H9 (cell line): ENCODE measurements around the gene ASIC3. TPM values are rescaled to one million over a fixed set of nuclear protein-coding genes. Genes with fewer than 3 reads are reported as not detected.
A peak's percentile ranks its signal among the peaks of the same experiment; 100 is the strongest.

Experiments used
- DNase-seq: peaks from one replicate; pipeline ENCODE4 v3.0.0-alpha.2; 2017
- H2AFZ ChIP-seq: one replicate; pipeline ENCODE4 v1.6.1; 2013; ENCODE audit warnings: mild to moderate bottlenecking, low read length, control low read depth, moderate library complexity
- H2AK5ac ChIP-seq: 2 replicates; pipeline ENCODE4 v1.6.1; 2013; ENCODE audit warnings: low read length, control low read depth, mixed read lengths; ENCODE audit not compliant: insufficient read length
- H2BK120ac ChIP-seq: one replicate; pipeline ENCODE4 v1.6.1; 2013; ENCODE audit warnings: low read depth, mild to moderate bottlenecking, low read length, control low read depth, inconsistent platforms; ENCODE audit not compliant: poor library complexity, severe bottlenecking
- H2BK12ac ChIP-seq: 2 replicates; pipeline ENCODE4 v1.6.1; 2013; ENCODE audit warnings: low read length, control low read depth, mixed read lengths, low read depth; ENCODE audit not compliant: insufficient read length
- H2BK15ac ChIP-seq: 2 replicates; pipeline ENCODE4 v1.6.1; 2013; ENCODE audit warnings: low read depth, low read length, control low read depth
- H2BK20ac ChIP-seq: one replicate; pipeline ENCODE4 v1.6.1; 2013; ENCODE audit warnings: low read depth, mild to moderate bottlenecking, low read length, control low read depth, inconsistent platforms; ENCODE audit not compliant: poor library complexity, severe bottlenecking
- H2BK5ac ChIP-seq: 2 replicates; pipeline ENCODE4 v1.6.1; 2013; ENCODE audit warnings: low read length, control low read depth, mixed read lengths; ENCODE audit not compliant: insufficient read length
- H3K14ac ChIP-seq: 2 replicates; pipeline ENCODE4 v1.6.1; 2013; ENCODE audit warnings: low read length, control low read depth; ENCODE audit not compliant: insufficient read depth
- H3K18ac ChIP-seq: 2 replicates; pipeline ENCODE4 v1.6.1; 2013; ENCODE audit warnings: low read depth, mild to moderate bottlenecking, mixed read lengths, low read length, control low read depth; ENCODE audit not compliant: insufficient read length
- H3K23ac ChIP-seq: 2 replicates; pipeline ENCODE4 v1.6.1; 2013; ENCODE audit warnings: low read length, control low read depth, mixed read lengths, low read depth; ENCODE audit not compliant: insufficient read length
- H3K23me2 ChIP-seq: 2 replicates; pipeline ENCODE4 v1.6.1; 2013; ENCODE audit warnings: low read depth, mild to moderate bottlenecking, mixed read lengths, low read length, control low read depth; ENCODE audit not compliant: insufficient read length, poor library complexity, severe bottlenecking
- H3K27ac ChIP-seq: 2 replicates; pipeline ENCODE4 v1.5.1; 2013; ENCODE audit warnings: low read length, control low read depth, mixed read lengths, low read depth; ENCODE audit not compliant: insufficient read length
- H3K27me3 ChIP-seq: 2 replicates; pipeline ENCODE4 v1.6.1; 2013; ENCODE audit warnings: low read length, control low read depth, inconsistent platforms; ENCODE audit not compliant: insufficient read depth
- H3K4ac ChIP-seq: 2 replicates; pipeline ENCODE4 v1.6.1; 2013; ENCODE audit warnings: low read depth, mild to moderate bottlenecking, control low read depth, inconsistent platforms, low read length, moderate library complexity
- H3K4me1 ChIP-seq: 2 replicates; pipeline ENCODE4 v1.6.1; 2013; ENCODE audit warnings: low read length, control low read depth, inconsistent platforms; ENCODE audit not compliant: insufficient read depth
- H3K4me2 ChIP-seq: 2 replicates; pipeline ENCODE4 v1.6.1; 2013; ENCODE audit warnings: low read length, control low read depth, mixed read lengths; ENCODE audit not compliant: insufficient read length, insufficient read depth
- H3K56ac ChIP-seq: 2 replicates; pipeline ENCODE4 v1.6.1; 2013; ENCODE audit warnings: low read depth, mild to moderate bottlenecking, mixed read lengths, low read length, control low read depth; ENCODE audit not compliant: insufficient read length
- H3K79me1 ChIP-seq: 2 replicates; pipeline ENCODE4 v1.6.1; 2013; ENCODE audit warnings: low read depth, mild to moderate bottlenecking, moderate library complexity, low read length, control low read depth, inconsistent platforms; ENCODE audit not compliant: insufficient read depth, poor library complexity, severe bottlenecking
- H3K79me2 ChIP-seq: 2 replicates; pipeline ENCODE4 v1.6.1; 2013; ENCODE audit warnings: low read length, control low read depth, inconsistent platforms; ENCODE audit not compliant: insufficient read depth
- H3K9ac ChIP-seq: 2 replicates; pipeline ENCODE4 v1.6.1; 2013; ENCODE audit warnings: low read length, control low read depth, mixed read lengths; ENCODE audit not compliant: insufficient read length; ENCODE audit errors: extremely low read depth
- H3K9me3 ChIP-seq: one replicate; pipeline ENCODE4 v1.6.1; 2013; ENCODE audit warnings: low read depth, low read length, inconsistent platforms; ENCODE audit not compliant: control insufficient read depth
- H3T11ph ChIP-seq: one replicate; pipeline ENCODE4 v1.6.1; 2013; ENCODE audit warnings: mild to moderate bottlenecking, low read length, control low read depth, inconsistent platforms
- H4K20me1 ChIP-seq: one replicate; pipeline ENCODE4 v1.6.1; 2013; ENCODE audit not compliant: control insufficient read depth, insufficient read length, insufficient read depth
- H4K5ac ChIP-seq: 2 replicates; pipeline ENCODE4 v1.6.1; 2013; ENCODE audit warnings: low read depth, mild to moderate bottlenecking, mixed read lengths, low read length, control low read depth; ENCODE audit not compliant: insufficient read length
- H4K8ac ChIP-seq: replicated peaks from 2 replicates; pipeline ENCODE4 v1.6.1; 2013; ENCODE audit warnings: low read length, control low read depth, mixed read lengths, low read depth; ENCODE audit not compliant: insufficient read length
- H4K91ac ChIP-seq: 2 replicates; pipeline ENCODE4 v1.6.1; 2013; ENCODE audit warnings: low read depth, mild to moderate bottlenecking, moderate library complexity, mixed read lengths, low read length, control low read depth; ENCODE audit not compliant: insufficient read length
- H3K27ac Mint-ChIP-seq, 3 experiments: 2 replicates in 2 of 3; 3 replicates in 1 of 3; pipeline ENCODE4 v1.8.0; 2020 to 2021; ENCODE audit warnings: mixed read lengths in 3 of 3, mild to moderate bottlenecking in 1 of 3, moderate library complexity in 1 of 3
- H3K27me3 Mint-ChIP-seq: 2 replicates; pipeline ENCODE4 v1.8.0; 2021; ENCODE audit warnings: low read depth, mild to moderate bottlenecking, moderate library complexity, mixed read lengths
- H3K36me3 Mint-ChIP-seq, 3 experiments: 2 replicates in 2 of 3; 3 replicates in 1 of 3; pipeline ENCODE4 v1.8.0; 2020 to 2021; ENCODE audit warnings: low read depth in 3 of 3, mixed read lengths in 3 of 3; ENCODE audit not compliant: insufficient read depth in 1 of 3
- H3K4me1 Mint-ChIP-seq, 2 experiments: 2 replicates each; pipeline ENCODE4 v1.8.0; 2020; ENCODE audit warnings: mixed read lengths in 2 of 2
- H3K4me3 Mint-ChIP-seq, 2 experiments: 2 replicates in 1 of 2; 3 replicates in 1 of 2; pipeline ENCODE4 v1.8.0; 2020 to 2021; ENCODE audit warnings: mild to moderate bottlenecking in 2 of 2, mixed read lengths in 2 of 2, moderate library complexity in 1 of 2
- H3K9me3 Mint-ChIP-seq, 2 experiments: 2 replicates in 1 of 2; 3 replicates in 1 of 2; pipeline ENCODE4 v1.8.0; 2020; ENCODE audit warnings: mild to moderate bottlenecking in 2 of 2, mixed read lengths in 2 of 2, moderate library complexity in 1 of 2
- WGBS: extraction: QIAGEN DNeasy Blood & Tissue Kit; methylation state at CpG from one replicate; pipeline ENCODE4 v1.1.7; 2013; ENCODE audit warnings: missing lambda C conversion rate, low lambda C conversion rate, mixed read lengths; ENCODE audit not compliant: insufficient read length; ENCODE audit errors: extremely low coverage; 5-methylcytosine and 5-hydroxymethylcytosine counted together
- total RNA-seq: library from RNA; stranded (reverse); gene quantifications from 2 replicates; pipeline ENCODE4 v1.2.1, GENCODE V29; 2021
- TF ChIP-seq, protein P1 (sequence below): fragments of 200-600 bp; sonication (generic); conservative IDR thresholded peaks from 3 replicates; pipeline ENCODE4 v1.8.0; 2021; ENCODE audit warnings: antibody characterized with exemption, mild to moderate bottlenecking

ASIC3 gene
- total RNA-seq, 1 experiment from 2014 or later: 1.7 TPM

DNA sequence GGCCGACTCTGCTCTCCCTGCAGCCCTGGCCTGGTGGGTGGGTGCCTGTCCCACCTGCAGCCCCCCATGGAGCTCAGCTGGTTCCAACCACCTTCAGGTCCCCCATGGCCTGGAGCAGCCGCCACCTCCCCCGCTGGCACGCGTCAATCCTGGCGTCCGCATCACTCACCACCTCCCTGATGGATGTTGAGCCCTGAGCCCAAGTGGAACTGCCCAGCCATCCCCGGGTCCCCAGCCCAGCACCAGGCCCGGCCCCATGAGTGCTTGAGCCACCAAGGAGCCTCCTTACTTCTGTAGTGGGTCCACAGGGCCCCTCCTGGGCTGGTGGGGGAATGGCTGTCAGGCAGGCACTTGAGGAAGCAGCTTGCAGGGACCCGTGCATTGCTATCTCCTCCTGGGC, 52.6 kb downstream of the ASIC3 start:
- H3K27me3 Mint-ChIP-seq: no peaks in the 10 kb centered on the region; the same call in 1 of the 2 replicates
- H2AK5ac ChIP-seq: no peak overlapping the region
- H4K8ac ChIP-seq: no peak overlapping the region
- no peak overlapping the region for H3K9ac ChIP-seq
- H3K4me3 Mint-ChIP-seq: no peak overlapping the region
- H2AFZ ChIP-seq: no peak overlapping the region
- H3K14ac ChIP-seq: no peak overlapping the region; the same call in 1 of the 2 replicates
- no peak overlapping the region for H3K18ac ChIP-seq
- peaks cover 13% of the 10 kb centered on the region for H3K4me1 ChIP-seq
- no peak overlapping the region for H4K91ac ChIP-seq
- H4K5ac ChIP-seq: no peak overlapping the region
- H3K27ac Mint-ChIP-seq: peak overlapping the region in 1 of 3 experiments; percentile 72; a peak in 1 of 7 replicates
- H3K56ac ChIP-seq: no peak overlapping the region
- H3T11ph ChIP-seq: no peak overlapping the region
- H2BK20ac ChIP-seq: no peak overlapping the region
- DNase-seq: no peak
- H3K4me1 Mint-ChIP-seq: peaks cover 25 to 37% of the 10 kb centered on the region in 2 experiments
- TF ChIP-seq, protein P1, sequence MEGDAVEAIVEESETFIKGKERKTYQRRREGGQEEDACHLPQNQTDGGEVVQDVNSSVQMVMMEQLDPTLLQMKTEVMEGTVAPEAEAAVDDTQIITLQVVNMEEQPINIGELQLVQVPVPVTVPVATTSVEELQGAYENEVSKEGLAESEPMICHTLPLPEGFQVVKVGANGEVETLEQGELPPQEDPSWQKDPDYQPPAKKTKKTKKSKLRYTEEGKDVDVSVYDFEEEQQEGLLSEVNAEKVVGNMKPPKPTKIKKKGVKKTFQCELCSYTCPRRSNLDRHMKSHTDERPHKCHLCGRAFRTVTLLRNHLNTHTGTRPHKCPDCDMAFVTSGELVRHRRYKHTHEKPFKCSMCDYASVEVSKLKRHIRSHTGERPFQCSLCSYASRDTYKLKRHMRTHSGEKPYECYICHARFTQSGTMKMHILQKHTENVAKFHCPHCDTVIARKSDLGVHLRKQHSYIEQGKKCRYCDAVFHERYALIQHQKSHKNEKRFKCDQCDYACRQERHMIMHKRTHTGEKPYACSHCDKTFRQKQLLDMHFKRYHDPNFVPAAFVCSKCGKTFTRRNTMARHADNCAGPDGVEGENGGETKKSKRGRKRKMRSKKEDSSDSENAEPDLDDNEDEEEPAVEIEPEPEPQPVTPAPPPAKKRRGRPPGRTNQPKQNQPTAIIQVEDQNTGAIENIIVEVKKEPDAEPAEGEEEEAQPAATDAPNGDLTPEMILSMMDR: no peak
- no CpG with 5 or more reads among the region's 10 CpGs for WGBS
- H2BK120ac ChIP-seq: no peak overlapping the region
- no peak overlapping the region for H2BK12ac ChIP-seq
- H3K4ac ChIP-seq: no peak overlapping the region
- no peak overlapping the region for H2BK5ac ChIP-seq
- peaks cover 8% of the 10 kb centered on the region; the same call in 1 of the 2 replicates for H3K79me2 ChIP-seq
- H2BK15ac ChIP-seq: no peak overlapping the region
- H4K20me1 ChIP-seq: no peaks in the 10 kb centered on the region
- no peak overlapping the region for H3K4me2 ChIP-seq
- H3K36me3 Mint-ChIP-seq: peaks cover 0 to 14% (median 6%) of the 10 kb centered on the region in 3 experiments; a peak in 6 of 7 replicates
- H3K23me2 ChIP-seq: peaks cover 3% of the 10 kb centered on the region
- no peak overlapping the region for H3K23ac ChIP-seq
- H3K9me3 Mint-ChIP-seq: no peaks in the 10 kb centered on the region
- no peaks in the 10 kb centered on the region for H3K9me3 ChIP-seq
- H3K27ac ChIP-seq: no peak overlapping the region
- no peaks in the 10 kb centered on the region for H3K27me3 ChIP-seq
- peaks cover 4% of the 10 kb centered on the region for H3K79me1 ChIP-seq
